ENCODE data around the gene SLC51A. TPM values are rescaled to one million over a fixed set of nuclear protein-coding genes. Genes with fewer than 3 reads are reported as not detected.

The SLC51A gene
- total and polyA plus RNA-seq, 2 donors (not counting 3 experiments of a cell fraction or from before 2014, with no cell fraction given) = not detected

DNA sequence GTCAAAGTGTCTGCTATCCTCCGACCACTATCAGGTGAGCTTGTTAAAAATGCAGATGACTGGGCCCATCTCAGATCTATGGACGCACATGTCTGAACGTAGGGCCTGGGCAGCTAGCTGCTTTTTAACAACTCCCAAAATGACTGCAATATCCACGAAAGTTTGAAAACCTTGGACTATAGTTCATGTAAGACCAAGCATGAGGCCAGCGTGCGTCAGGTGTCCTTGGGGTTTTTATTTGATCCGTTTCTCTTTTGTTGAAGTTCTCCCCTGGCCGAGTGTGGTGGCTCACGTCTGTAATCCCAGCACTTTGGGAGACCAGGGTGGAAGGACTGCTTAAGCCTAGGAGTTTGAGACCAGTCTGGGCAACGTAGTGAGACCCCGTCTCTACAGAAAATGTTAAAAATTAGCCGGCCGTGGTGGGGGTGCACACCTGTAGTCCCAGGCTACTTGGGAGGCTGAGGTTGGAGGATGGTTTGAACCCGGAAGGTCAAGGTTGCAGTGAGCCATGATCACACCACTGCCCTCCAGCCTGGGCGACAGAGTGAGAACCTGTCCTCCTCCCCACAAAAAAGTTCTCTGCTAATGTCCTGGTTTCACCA lies 9.5 kb downstream of the SLC51A start:
- Histone ChIP-seq H3K9me3 (replicated peaks; ENCODE audit: control insufficient read depth, insufficient read depth, low read length) (no peaks in the 10 kb centered on the region), H3K4me1 (ENCODE audit: control insufficient read depth, extremely low read depth, insufficient read depth, low read length) (no peaks in the 10 kb centered on the region), H3K4me2 (ENCODE audit: insufficient read depth, low read length) (no peak overlapping the region), H3K27ac (ENCODE audit: insufficient read depth, low read depth, low read length) (no peak overlapping the region), H3K4me3 (replicated peaks in 1 of 3; ENCODE audit: insufficient read depth in 1 of 3, low read depth in 1 of 3, low read length in 3 of 3) (no peak overlapping the region), H4K20me1 (replicated peaks; ENCODE audit: control insufficient read depth, extremely low read depth, insufficient read depth, low read length) (no peaks in the 10 kb centered on the region), H3K36me3 (ENCODE audit: control insufficient read depth in 2 of 2, extremely low read depth in 1 of 2, insufficient read depth in 2 of 2, low read length in 2 of 2) (no peaks in the 10 kb centered on the region), H3K9ac (replicated peaks; ENCODE audit: extremely low read depth, insufficient read depth, low read length) (no peak overlapping the region), H3K9me1 (replicated peaks; ENCODE audit: control insufficient read depth, extremely low read depth, insufficient read depth, low read length) (no peaks in the 10 kb centered on the region), H3K79me2 (ENCODE audit: control insufficient read depth, insufficient read depth, low read length) (no peaks in the 10 kb centered on the region), H3K27me3 (ENCODE audit: control insufficient read depth in 2 of 2, insufficient read depth in 2 of 2, low read length in 2 of 2) (no peaks in the 10 kb centered on the region), H2AFZ (ENCODE audit: low read depth, low read length) (no peak overlapping the region)
- TF ChIP-seq MYC (IDR thresholded peaks at IDR 0.05; ENCODE audit: low read depth, low read length) = no peak
- no peak for TF ChIP-seq POLR2AphosphoS5 (IDR thresholded peaks at IDR 0.05; ENCODE audit: insufficient read depth, low read depth, low read length)
- TF ChIP-seq POLR2A (IDR thresholded peaks at IDR 0.05; ENCODE audit: low read depth, low read length) = no peak
- TF ChIP-seq EZH2 (IDR thresholded peaks at IDR 0.05; ENCODE audit: borderline replicate concordance, low read depth, low read length, severe bottlenecking) = no peak
- no peak for TF ChIP-seq GATA2 (IDR thresholded peaks at IDR 0.05; ENCODE audit: insufficient read depth, insufficient read length, low read depth, low read length)
- TF ChIP-seq, protein P1, sequence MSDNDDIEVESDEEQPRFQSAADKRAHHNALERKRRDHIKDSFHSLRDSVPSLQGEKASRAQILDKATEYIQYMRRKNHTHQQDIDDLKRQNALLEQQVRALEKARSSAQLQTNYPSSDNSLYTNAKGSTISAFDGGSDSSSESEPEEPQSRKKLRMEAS (IDR thresholded peaks at IDR 0.05; ENCODE audit: insufficient read depth, insufficient read length) = no peak
- TF ChIP-seq, protein P2, sequence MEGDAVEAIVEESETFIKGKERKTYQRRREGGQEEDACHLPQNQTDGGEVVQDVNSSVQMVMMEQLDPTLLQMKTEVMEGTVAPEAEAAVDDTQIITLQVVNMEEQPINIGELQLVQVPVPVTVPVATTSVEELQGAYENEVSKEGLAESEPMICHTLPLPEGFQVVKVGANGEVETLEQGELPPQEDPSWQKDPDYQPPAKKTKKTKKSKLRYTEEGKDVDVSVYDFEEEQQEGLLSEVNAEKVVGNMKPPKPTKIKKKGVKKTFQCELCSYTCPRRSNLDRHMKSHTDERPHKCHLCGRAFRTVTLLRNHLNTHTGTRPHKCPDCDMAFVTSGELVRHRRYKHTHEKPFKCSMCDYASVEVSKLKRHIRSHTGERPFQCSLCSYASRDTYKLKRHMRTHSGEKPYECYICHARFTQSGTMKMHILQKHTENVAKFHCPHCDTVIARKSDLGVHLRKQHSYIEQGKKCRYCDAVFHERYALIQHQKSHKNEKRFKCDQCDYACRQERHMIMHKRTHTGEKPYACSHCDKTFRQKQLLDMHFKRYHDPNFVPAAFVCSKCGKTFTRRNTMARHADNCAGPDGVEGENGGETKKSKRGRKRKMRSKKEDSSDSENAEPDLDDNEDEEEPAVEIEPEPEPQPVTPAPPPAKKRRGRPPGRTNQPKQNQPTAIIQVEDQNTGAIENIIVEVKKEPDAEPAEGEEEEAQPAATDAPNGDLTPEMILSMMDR (IDR thresholded peaks at IDR 0.05; ENCODE audit: extremely low read depth in 1 of 2, insufficient read depth in 1 of 2, low read depth in 1 of 2, low read length in 2 of 2) = no peak
- no peak for TF ChIP-seq FOS (IDR thresholded peaks at IDR 0.05; ENCODE audit: borderline replicate concordance, insufficient read depth, low read length)
- TF ChIP-seq JUN (IDR thresholded peaks at IDR 0.05; ENCODE audit: borderline replicate concordance, insufficient read depth, insufficient read length, low read depth) = no peak
- FAIRE-seq = no peak
- DNase-seq (ENCODE audit: low read depth, low spot score) = no peak
- BruUV-seq (replicated peaks) = no TSS peak
- dilution Hi-C loops (cut with MboI; ENCODE audit: extremely low pct_ligation_motif_present, low sequenced_read_pairs) = no loop called here
- CTCF ChIA-PET = interaction anchor here (0.9 kb wide), 1 partner anchor 9 kb away, joined by 3 read pairs; no protein-coding TSS in a partner anchor
- POLR2A ChIA-PET = no interaction called here
- intact Hi-C loops (cut with micrococcal nuclease) = no loop called here

Data from endothelial cell of umbilical vein (primary cell).